CD4-positive, alpha-beta T cell (primary cell): Measurements from ENCODE around the gene RASL10A. TPM values are rescaled to one million over a fixed set of nuclear protein-coding genes. Genes with fewer than 3 reads are reported as not detected.
A peak's percentile ranks its signal among the peaks of the same experiment; 100 is the strongest.

Experiments
- ATAC-seq: fragments of 200-7000 bp; cut with Tn5 transposase; one replicate; pipeline ENCODE4 v1.10.0; 2022; ENCODE audit warnings: mild to moderate bottlenecking; ENCODE audit not compliant: poor library complexity
- CTCF ChIA-PET: fragments of 350-600 bp; sonication (Branson Sonifier 250); formaldehyde crosslinking; loops from one replicate; lab custom pipeline; 2021; ENCODE audit warnings: antibody characterized with exemption, inconsistent platforms; lab: Charles Lee
- POLR2A ChIA-PET: fragments of 350-600 bp; sonication (Branson Sonifier 250); formaldehyde crosslinking; loops from one replicate; lab custom pipeline; 2021; ENCODE audit warnings: antibody characterized with exemption, inconsistent platforms; lab: Charles Lee
- DNase-seq, 14 experiments: peaks; one replicate each; pipeline ENCODE4 v3.0.0-alpha.2; 2013 to 2020; ENCODE audit warnings: mixed read lengths in 2 of 14
- H3K27ac ChIP-seq, 2 donors: one replicate each; pipeline versions ENCODE4 v1.5.1 to v1.7.0; 2013; ENCODE audit warnings: low read length in 2 of 2, low read depth in 1 of 2, mild to moderate bottlenecking in 1 of 2
- H3K27me3 ChIP-seq, 2 experiments: 1 replicate in 1 of 2; 2 replicates in 1 of 2; pipeline versions ENCODE4 v1.6.1 to v1.7.0; 2013; ENCODE audit warnings: low read length in 2 of 2, control low read depth in 1 of 2, mild to moderate bottlenecking in 1 of 2, moderate library complexity in 1 of 2; ENCODE audit not compliant: insufficient read depth in 2 of 2, control insufficient read depth in 1 of 2
- H3K36me3 ChIP-seq: one replicate; pipeline ENCODE4 v1.6.1; 2013; ENCODE audit warnings: low read length, control low read depth; ENCODE audit not compliant: insufficient read depth
- H3K4me1 ChIP-seq: one replicate; pipeline ENCODE4 v1.6.1; 2013; ENCODE audit warnings: low read length, control low read depth; ENCODE audit not compliant: insufficient read depth
- H3K4me3 ChIP-seq: one replicate; pipeline ENCODE4 v1.5.1; 2013; ENCODE audit warnings: mild to moderate bottlenecking, low read length, moderate library complexity
- H3K9me3 ChIP-seq, 2 experiments: 1 replicate in 1 of 2; 2 replicates in 1 of 2; pipeline versions ENCODE4 v1.6.1 to v1.7.0; 2013; ENCODE audit warnings: low read length in 2 of 2, mild to moderate bottlenecking in 2 of 2, control low read depth in 1 of 2, moderate library complexity in 1 of 2; ENCODE audit not compliant: control insufficient read depth in 1 of 2, insufficient read depth in 1 of 2
- H3K27ac Mint-ChIP-seq: one replicate; pipeline ENCODE4 v1.8.0; 2020; ENCODE audit warnings: mixed read lengths
- H3K27me3 Mint-ChIP-seq: one replicate; pipeline ENCODE4 v1.8.0; 2021; ENCODE audit warnings: mixed read lengths
- H3K36me3 Mint-ChIP-seq: one replicate; pipeline ENCODE4 v1.8.0; 2021; ENCODE audit warnings: low read depth, mixed read lengths
- H3K4me1 Mint-ChIP-seq: one replicate; pipeline ENCODE4 v1.8.0; 2021; ENCODE audit warnings: low read depth, mixed read lengths
- H3K4me3 Mint-ChIP-seq: one replicate; pipeline ENCODE4 v1.8.0; 2020; ENCODE audit warnings: mild to moderate bottlenecking, mixed read lengths
- H3K9me3 Mint-ChIP-seq: one replicate; pipeline ENCODE4 v1.8.0; 2020; ENCODE audit warnings: mixed read lengths
- intact Hi-C, 2 experiments: fragments of 100-400 bp; cut with DNase I in 1 of 2; cut with micrococcal nuclease in 1 of 2; formaldehyde crosslinking; loops; one replicate each; pipeline versions ENCODE4 v1.15.1 to v1.9.0; 2023 to 2025; cut with DNase I, micrococcal nuclease
- total RNA-seq, 174 experiments: library from RNA in 2 of 174; stranded (reverse) in 2 of 174; gene quantifications; one replicate each; pipeline ENCODE4 v1.2.3 and lab custom pipeline; 2021 to 2026
- TF ChIP-seq, protein P1 (sequence below): fragments of 200-600 bp; IDR thresholded peaks from one replicate; pipeline ENCODE4 v1.8.0; 2022; ENCODE audit warnings: antibody characterized with exemption, mild to moderate bottlenecking

Gene RASL10A
- total RNA-seq, 2 experiments from 2014 or later: 0.30 to 0.36 TPM

DNA sequence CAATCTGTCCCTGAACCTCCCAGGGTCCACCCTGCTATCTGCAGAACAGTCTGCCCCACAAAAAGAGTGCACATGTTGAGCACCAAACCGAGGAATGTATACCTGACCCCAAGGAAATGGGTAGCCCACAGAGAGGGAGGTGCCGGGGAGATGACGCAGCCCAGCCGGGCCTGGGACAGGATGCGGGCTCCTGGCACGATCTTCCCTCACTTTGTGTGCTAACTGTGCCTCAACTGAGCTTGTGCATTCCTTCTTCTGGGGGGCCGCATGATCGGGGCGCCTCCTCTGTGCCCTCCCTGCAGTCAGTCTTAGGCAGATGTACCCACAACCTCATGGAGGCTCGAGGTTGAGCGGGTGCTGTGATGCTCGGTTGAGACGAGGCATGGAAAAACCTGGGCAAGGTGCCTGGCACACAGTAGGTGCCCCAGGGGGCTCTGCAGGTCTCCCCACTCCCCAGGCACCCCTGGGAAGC, 6.7 kb downstream of the RASL10A start:
- no peak overlapping the region for H3K27ac Mint-ChIP-seq
- H3K4me1 ChIP-seq: peaks cover 60% of the 10 kb centered on the region
- peaks cover 14% of the 10 kb centered on the region for H3K4me1 Mint-ChIP-seq
- H3K36me3 ChIP-seq: no peaks in the 10 kb centered on the region
- H3K4me3 ChIP-seq: no peak overlapping the region
- no peaks in the 10 kb centered on the region for H3K36me3 Mint-ChIP-seq
- peaks cover 41% of the 10 kb centered on the region for H3K27me3 Mint-ChIP-seq
- H3K4me3 Mint-ChIP-seq: peak overlapping the region; percentile 34
- CTCF ChIA-PET: no interaction called here
- ATAC-seq (peak; percentile 43), DNase-seq (peak in 5 of 14 experiments; percentile 20 to 61 (median 52))
- TF ChIP-seq, protein P1, sequence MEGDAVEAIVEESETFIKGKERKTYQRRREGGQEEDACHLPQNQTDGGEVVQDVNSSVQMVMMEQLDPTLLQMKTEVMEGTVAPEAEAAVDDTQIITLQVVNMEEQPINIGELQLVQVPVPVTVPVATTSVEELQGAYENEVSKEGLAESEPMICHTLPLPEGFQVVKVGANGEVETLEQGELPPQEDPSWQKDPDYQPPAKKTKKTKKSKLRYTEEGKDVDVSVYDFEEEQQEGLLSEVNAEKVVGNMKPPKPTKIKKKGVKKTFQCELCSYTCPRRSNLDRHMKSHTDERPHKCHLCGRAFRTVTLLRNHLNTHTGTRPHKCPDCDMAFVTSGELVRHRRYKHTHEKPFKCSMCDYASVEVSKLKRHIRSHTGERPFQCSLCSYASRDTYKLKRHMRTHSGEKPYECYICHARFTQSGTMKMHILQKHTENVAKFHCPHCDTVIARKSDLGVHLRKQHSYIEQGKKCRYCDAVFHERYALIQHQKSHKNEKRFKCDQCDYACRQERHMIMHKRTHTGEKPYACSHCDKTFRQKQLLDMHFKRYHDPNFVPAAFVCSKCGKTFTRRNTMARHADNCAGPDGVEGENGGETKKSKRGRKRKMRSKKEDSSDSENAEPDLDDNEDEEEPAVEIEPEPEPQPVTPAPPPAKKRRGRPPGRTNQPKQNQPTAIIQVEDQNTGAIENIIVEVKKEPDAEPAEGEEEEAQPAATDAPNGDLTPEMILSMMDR: no peak
- no peak overlapping the region for H3K27ac ChIP-seq
- H3K27me3 ChIP-seq: peaks cover 32 to 33% of the 10 kb centered on the region in 2 experiments
- no peaks in the 10 kb centered on the region for H3K9me3 Mint-ChIP-seq
- intact Hi-C loops: no loop called here
- peaks cover 0 to 9% of the 10 kb centered on the region in 2 experiments for H3K9me3 ChIP-seq
- POLR2A ChIA-PET: no interaction called here

DNA sequence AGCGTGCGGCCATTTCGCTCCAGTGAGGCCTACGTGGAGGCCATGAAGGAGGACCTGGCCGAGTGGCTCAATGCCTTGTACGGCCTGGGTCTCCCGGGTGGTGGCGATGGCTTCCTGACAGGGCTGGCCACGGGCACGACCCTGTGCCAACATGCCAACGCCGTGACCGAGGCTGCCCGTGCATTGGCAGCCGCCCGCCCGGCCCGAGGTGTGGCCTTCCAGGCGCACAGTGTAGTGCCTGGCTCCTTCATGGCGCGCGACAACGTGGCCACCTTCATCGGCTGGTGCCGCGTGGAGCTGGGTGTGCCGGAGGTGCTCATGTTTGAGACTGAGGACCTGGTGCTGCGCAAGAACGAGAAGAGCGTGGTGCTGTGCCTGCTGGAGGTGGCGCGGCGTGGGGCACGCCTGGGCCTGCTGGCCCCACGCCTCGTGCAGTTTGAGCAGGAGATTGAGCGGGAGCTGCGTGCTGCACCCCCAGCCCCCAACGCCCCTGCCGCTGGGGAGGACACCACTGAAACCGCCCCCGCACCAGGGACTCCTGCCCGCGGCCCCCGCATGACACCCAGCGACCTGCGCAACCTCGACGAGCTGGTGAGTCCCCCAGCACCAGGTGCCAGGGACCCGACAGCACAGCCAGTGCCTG, 7.2 kb downstream of the RASL10A start:
- Histone ChIP-seq H3K4me1 (peaks cover 55% of the 10 kb centered on the region), H3K4me3 (no peak overlapping the region), H3K27ac (no peak overlapping the region), H3K36me3 (no peaks in the 10 kb centered on the region), H3K27me3 (peaks cover 27 to 28% of the 10 kb centered on the region in 2 experiments), H3K9me3 (peaks cover 0 to 4% of the 10 kb centered on the region in 2 experiments)
- ChIA-PET POLR2A (no interaction called here), CTCF (no interaction called here)
- H3K4me3 Mint-ChIP-seq: peak overlapping the region; percentile 34
- intact Hi-C loops: no loop called here
- TF ChIP-seq, protein P1: no peak
- no peaks in the 10 kb centered on the region for H3K36me3 Mint-ChIP-seq
- peaks cover 36% of the 10 kb centered on the region for H3K27me3 Mint-ChIP-seq
- H3K4me1 Mint-ChIP-seq: peaks cover 12% of the 10 kb centered on the region
- no peak overlapping the region for H3K27ac Mint-ChIP-seq
- DNase-seq (peak in 1 of 14 experiments; percentile 22), ATAC-seq (no peak)
- H3K9me3 Mint-ChIP-seq: no peaks in the 10 kb centered on the region

DNA sequence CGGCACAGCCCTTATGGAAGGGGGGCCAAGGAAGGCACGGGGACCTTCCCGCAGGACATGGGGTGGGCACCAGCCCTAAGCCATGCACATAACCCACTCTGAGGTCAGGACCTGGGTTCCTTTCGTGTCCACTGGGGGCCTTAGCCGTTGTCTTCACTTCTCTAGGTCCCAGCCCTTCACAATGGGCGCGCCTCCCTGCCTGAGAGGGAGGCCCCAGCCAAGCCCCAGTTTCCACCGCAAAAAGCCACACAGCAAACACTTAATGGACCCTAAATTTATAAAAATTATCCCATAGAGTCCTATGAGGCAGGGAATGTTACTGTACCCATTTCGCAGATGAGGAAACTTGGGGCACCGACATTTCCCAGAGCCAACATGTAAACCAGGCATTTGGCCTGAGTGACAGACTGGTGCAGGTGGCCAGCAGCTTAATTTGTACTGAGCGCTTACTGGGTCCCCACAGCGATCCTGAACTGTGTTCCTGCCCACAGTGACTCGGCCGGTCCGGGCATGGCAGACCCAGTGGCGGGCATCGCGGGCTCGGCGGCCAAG, 7.8 kb downstream of the RASL10A start:
- H3K4me1 ChIP-seq: peaks cover 51% of the 10 kb centered on the region
- intact Hi-C loops: loop anchor here in 1 of 2 experiments (2.0 kb wide), 1 partner anchor 81 kb away; the partner anchor contains the start of gene AP1B1
- ATAC-seq (no peak), DNase-seq (peak in 1 of 14 experiments; percentile 15)
- Mint-ChIP-seq H3K4me1 (peaks cover 12% of the 10 kb centered on the region), H3K4me3 (peak overlapping the region; percentile 76), H3K27me3 (peaks cover 30% of the 10 kb centered on the region), H3K27ac (no peak overlapping the region), H3K9me3 (no peaks in the 10 kb centered on the region), H3K36me3 (no peaks in the 10 kb centered on the region)
- POLR2A ChIA-PET: interaction anchor here (2.3 kb wide), 1 partner anchor 39 kb away, joined by 7 read pairs; the partner anchor contains the start of gene EWSR1
- peaks cover 0 to 4% of the 10 kb centered on the region in 2 experiments for H3K9me3 ChIP-seq
- CTCF ChIA-PET: no interaction called here
- TF ChIP-seq, protein P1: no peak
- H3K27ac ChIP-seq: no peak overlapping the region
- H3K4me3 ChIP-seq: no peak overlapping the region
- no peaks in the 10 kb centered on the region for H3K36me3 ChIP-seq
- peaks cover 21 to 24% of the 10 kb centered on the region in 2 experiments for H3K27me3 ChIP-seq
